ENCODE measurements around the gene PRPF38A.

PRPF38A gene

DNA sequence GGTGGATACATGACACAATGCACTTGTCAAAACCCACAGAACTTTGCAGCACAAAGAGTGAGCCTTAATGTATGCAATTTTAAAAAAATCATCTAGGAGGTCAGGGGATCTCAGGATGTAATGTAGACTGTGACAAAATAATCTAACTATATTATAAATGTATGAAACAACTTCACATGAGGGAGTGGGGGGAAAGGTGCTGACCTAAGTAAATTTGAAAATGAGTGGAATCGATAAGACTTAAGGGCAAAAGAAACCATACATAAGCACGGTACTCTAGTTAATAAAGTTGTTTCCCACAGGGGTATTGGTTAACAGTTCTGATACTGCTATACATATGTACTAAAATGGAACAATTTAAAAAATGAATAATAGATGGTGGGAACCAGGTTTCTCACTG is 64.7 kb downstream of the PRPF38A start:
- no peak for DNase-seq

Measured in activated CD4-positive, alpha-beta T cell treated with anti-CD3 and anti-CD28 coated beads, Interleukin-2, amount 50 U/mL, for 48 hours (primary cell).